ENCODE data around the gene STAB1. TPM values are rescaled to one million over a fixed set of nuclear protein-coding genes. Genes with fewer than 3 reads are reported as not detected.

STAB1 gene
- total RNA-seq, 1 donor from 2014 or later, result not detected

DNA sequence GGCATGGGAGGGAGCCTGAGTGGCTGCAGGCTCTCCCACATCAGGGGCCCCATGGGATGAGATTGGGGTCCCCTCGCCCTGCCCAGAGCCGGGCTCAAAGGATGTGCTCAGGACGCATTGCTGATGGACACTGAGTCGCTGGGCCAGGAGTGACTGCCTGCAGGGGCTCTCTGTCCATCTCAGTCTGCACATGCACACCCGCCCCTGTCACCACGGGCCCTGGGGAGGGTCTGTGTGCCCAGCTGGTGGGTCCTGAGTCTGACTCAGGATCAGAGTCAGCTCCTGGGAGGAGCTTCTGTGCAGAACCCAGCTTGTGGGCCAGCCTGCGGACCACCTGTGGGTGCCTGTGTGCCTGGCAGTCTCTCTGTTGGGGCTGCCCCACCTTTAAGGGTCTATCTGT is 18.1 kb downstream of the STAB1 start:
- Histone ChIP-seq H3K4me3 (no peak overlapping the region), H3K9ac (no peak overlapping the region), H3K4me1 (no peaks in the 10 kb centered on the region), H3K79me2 (ENCODE audit: low read depth) (no peaks in the 10 kb centered on the region), H3K27me3 (peaks cover 4% of the 10 kb centered on the region), H3K27ac (no peak overlapping the region), H3K36me3 (no peaks in the 10 kb centered on the region), H2AFZ (replicated peaks) (no peak overlapping the region), H3K4me2 (no peak overlapping the region), H4K20me1 (ENCODE audit: low read depth) (no peaks in the 10 kb centered on the region), H3F3A (ENCODE audit: low read depth) (no peaks in the 10 kb centered on the region), H3K9me3 (ENCODE audit: low read depth) (no peaks in the 10 kb centered on the region)
- H3K4me3 Mint-ChIP-seq, result no peak overlapping the region
- H3K4me1 Mint-ChIP-seq, result peaks cover 7% of the 10 kb centered on the region
- no peaks in the 10 kb centered on the region for H3K36me3 Mint-ChIP-seq
- TF ChIP-seq EZH2 (IDR thresholded peaks at IDR 0.05), result no peak
- TF ChIP-seq, protein P1, sequence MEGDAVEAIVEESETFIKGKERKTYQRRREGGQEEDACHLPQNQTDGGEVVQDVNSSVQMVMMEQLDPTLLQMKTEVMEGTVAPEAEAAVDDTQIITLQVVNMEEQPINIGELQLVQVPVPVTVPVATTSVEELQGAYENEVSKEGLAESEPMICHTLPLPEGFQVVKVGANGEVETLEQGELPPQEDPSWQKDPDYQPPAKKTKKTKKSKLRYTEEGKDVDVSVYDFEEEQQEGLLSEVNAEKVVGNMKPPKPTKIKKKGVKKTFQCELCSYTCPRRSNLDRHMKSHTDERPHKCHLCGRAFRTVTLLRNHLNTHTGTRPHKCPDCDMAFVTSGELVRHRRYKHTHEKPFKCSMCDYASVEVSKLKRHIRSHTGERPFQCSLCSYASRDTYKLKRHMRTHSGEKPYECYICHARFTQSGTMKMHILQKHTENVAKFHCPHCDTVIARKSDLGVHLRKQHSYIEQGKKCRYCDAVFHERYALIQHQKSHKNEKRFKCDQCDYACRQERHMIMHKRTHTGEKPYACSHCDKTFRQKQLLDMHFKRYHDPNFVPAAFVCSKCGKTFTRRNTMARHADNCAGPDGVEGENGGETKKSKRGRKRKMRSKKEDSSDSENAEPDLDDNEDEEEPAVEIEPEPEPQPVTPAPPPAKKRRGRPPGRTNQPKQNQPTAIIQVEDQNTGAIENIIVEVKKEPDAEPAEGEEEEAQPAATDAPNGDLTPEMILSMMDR (IDR thresholded peaks at IDR 0.05), result no peak
- no peak for TF ChIP-seq EZH2phosphoT487 (IDR thresholded peaks at IDR 0.05)
- no peak overlapping the region for H3K27ac Mint-ChIP-seq
- DNase-seq (ENCODE audit: low spot score), result no peak
- H3K9me3 Mint-ChIP-seq, result no peaks in the 10 kb centered on the region
- peaks cover 2% of the 10 kb centered on the region for H3K27me3 Mint-ChIP-seq (ENCODE audit: insufficient read depth, low read depth)

DNA sequence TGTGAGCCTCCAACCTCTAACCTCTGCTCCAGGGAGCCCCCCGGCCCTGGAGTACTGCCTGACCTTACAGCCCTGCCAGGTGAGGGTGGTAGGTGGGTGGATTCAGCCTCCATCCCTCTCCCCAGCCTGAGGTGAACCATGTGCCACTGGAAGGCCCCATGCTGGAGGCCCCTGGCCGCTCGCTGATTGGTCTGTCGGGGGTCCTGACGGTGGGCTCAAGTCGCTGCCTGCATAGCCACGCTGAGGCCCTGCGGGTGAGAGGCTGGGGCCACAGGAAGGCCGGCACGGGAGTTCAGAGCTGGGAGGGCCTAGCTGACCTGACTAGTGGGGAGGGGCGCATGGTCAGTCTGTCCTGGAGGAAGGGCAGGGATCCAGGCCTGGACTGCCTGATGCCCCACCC is 19.4 kb downstream of the STAB1 start:
- H3K27me3 Mint-ChIP-seq (ENCODE audit: insufficient read depth, low read depth), result peaks cover 2% of the 10 kb centered on the region

DNA sequence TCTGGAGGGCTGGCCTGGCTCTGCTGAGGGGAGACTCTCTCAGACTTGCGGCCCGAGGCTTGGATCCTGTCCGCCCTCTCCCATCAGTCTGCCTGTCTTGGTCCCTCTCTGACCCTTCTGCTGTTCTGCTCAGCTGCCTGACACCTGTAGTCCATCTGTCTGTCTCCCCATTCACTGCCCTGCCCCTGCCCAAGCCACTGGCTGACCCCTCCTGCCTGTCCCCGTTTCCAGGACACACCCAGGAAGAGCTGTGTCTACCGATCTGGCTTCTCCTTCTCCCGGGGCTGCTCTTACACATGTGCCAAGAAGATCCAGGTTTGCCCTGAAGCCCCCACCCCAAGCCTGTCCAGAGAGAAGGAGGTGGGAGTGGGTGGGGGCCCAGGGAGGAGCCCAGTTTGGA is 20.1 kb downstream of the STAB1 start:
- H4K20me1 ChIP-seq (ENCODE audit: low read depth), result no peaks in the 10 kb centered on the region
- no peaks in the 10 kb centered on the region for H3F3A ChIP-seq (ENCODE audit: low read depth)
- no peak overlapping the region for H3K4me3 ChIP-seq
- H3K4me1 ChIP-seq, result no peaks in the 10 kb centered on the region
- Mint-ChIP-seq H3K4me3 (peak overlapping the region; percentile 9), H3K9me3 (no peaks in the 10 kb centered on the region), H3K36me3 (no peaks in the 10 kb centered on the region), H3K4me1 (peaks cover 3% of the 10 kb centered on the region), H3K27me3 (ENCODE audit: insufficient read depth, low read depth) (no peaks in the 10 kb centered on the region), H3K27ac (peak overlapping the region; percentile 59)
- H3K27me3 ChIP-seq, result peaks cover 6% of the 10 kb centered on the region
- TF ChIP-seq, protein P1 (IDR thresholded peaks at IDR 0.05), result no peak
- TF ChIP-seq EZH2phosphoT487 (IDR thresholded peaks at IDR 0.05), result no peak
- no peak for TF ChIP-seq EZH2 (IDR thresholded peaks at IDR 0.05)
- H3K27ac ChIP-seq, result no peak overlapping the region
- H3K9me3 ChIP-seq (ENCODE audit: low read depth), result no peaks in the 10 kb centered on the region
- no peaks in the 10 kb centered on the region for H3K36me3 ChIP-seq
- no peak overlapping the region for H2AFZ ChIP-seq (replicated peaks)
- no peak for DNase-seq (ENCODE audit: low spot score)
- H3K9ac ChIP-seq, result peak overlapping the region; percentile 37
- H3K79me2 ChIP-seq (ENCODE audit: low read depth), result no peaks in the 10 kb centered on the region
- no peak overlapping the region for H3K4me2 ChIP-seq

More for the DNA sequence above, 19.4 kb downstream of the STAB1 start:
- H3K27me3 ChIP-seq, result peaks cover 6% of the 10 kb centered on the region
- no peak overlapping the region for H3K4me2 ChIP-seq
- DNase-seq (ENCODE audit: low spot score), result no peak
- no peaks in the 10 kb centered on the region for H4K20me1 ChIP-seq (ENCODE audit: low read depth)
- H3K4me1 ChIP-seq, result no peaks in the 10 kb centered on the region
- no peaks in the 10 kb centered on the region for H3K9me3 ChIP-seq (ENCODE audit: low read depth)
- no peaks in the 10 kb centered on the region for H3F3A ChIP-seq (ENCODE audit: low read depth)
- H3K36me3 ChIP-seq, result no peaks in the 10 kb centered on the region
- Mint-ChIP-seq H3K36me3 (no peaks in the 10 kb centered on the region), H3K4me1 (peaks cover 3% of the 10 kb centered on the region), H3K27ac (no peak overlapping the region), H3K9me3 (no peaks in the 10 kb centered on the region), H3K4me3 (no peak overlapping the region)
- peak overlapping the region; percentile 37 for H3K9ac ChIP-seq
- no peaks in the 10 kb centered on the region for H3K79me2 ChIP-seq (ENCODE audit: low read depth)
- H2AFZ ChIP-seq (replicated peaks), result no peak overlapping the region
- no peak overlapping the region for H3K27ac ChIP-seq
- H3K4me3 ChIP-seq, result no peak overlapping the region
- no peak for TF ChIP-seq EZH2phosphoT487 (IDR thresholded peaks at IDR 0.05)
- TF ChIP-seq, protein P1 (IDR thresholded peaks at IDR 0.05), result no peak
- TF ChIP-seq EZH2 (IDR thresholded peaks at IDR 0.05), result no peak

Measured in neural progenitor cell (in vitro differentiated cells).